Left ventricle myocardium inferior (tissue), 1 donor: Measurements from ENCODE around the gene CACNA1F. TPM values are rescaled to one million over a fixed set of nuclear protein-coding genes. Genes with fewer than 3 reads are reported as not detected.

Source experiments
- DNase-seq: peaks from one replicate; pipeline ENCODE4 v3.0.0-alpha.2; 2020
- H3K27ac ChIP-seq: fragments of 200-600 bp; replicated peaks from 2 replicates; pipeline ENCODE4 v1.8.0; 2021
- H3K27me3 ChIP-seq: fragments of 200-600 bp; 2 replicates; pipeline ENCODE4 v1.8.0; 2021; ENCODE audit warnings: low read depth
- H3K36me3 ChIP-seq: fragments of 200-600 bp; 2 replicates; pipeline ENCODE4 v1.8.0; 2021
- H3K4me1 ChIP-seq: fragments of 200-600 bp; 2 replicates; pipeline ENCODE4 v1.8.0; 2021
- H3K4me3 ChIP-seq: fragments of 200-600 bp; 2 replicates; pipeline ENCODE4 v1.8.0; 2021; ENCODE audit warnings: mild to moderate bottlenecking, moderate library complexity
- H3K9me3 ChIP-seq: fragments of 200-600 bp; replicated peaks from 2 replicates; pipeline ENCODE4 v1.8.0; 2021
- intact Hi-C: fragments of 100-400 bp; cut with micrococcal nuclease; formaldehyde crosslinking; loops from one replicate; pipeline ENCODE4 v1.11.0; 2022
- total RNA-seq: library from RNA; stranded (reverse); fragmentation: NEBNext Ultra II Directional; extraction: Animal tissue kit (Norgen Biotek cat#: 25700); gene quantifications from one replicate; pipeline ENCODE4 v1.2.1, GENCODE V29; 2021
- TF ChIP-seq, protein P1 (sequence below): fragments of 200-600 bp; IDR thresholded peaks from 2 replicates; pipeline ENCODE4 v1.8.0; 2021; ENCODE audit warnings: antibody characterized with exemption, mild to moderate bottlenecking, borderline replicate concordance
- donor health status: DM: no; HTN: yes; CAD: no; lungs with severe emphysema.

CACNA1F gene
- total RNA-seq, 1 donor from 2014 or later: 0.08 TPM

DNA sequence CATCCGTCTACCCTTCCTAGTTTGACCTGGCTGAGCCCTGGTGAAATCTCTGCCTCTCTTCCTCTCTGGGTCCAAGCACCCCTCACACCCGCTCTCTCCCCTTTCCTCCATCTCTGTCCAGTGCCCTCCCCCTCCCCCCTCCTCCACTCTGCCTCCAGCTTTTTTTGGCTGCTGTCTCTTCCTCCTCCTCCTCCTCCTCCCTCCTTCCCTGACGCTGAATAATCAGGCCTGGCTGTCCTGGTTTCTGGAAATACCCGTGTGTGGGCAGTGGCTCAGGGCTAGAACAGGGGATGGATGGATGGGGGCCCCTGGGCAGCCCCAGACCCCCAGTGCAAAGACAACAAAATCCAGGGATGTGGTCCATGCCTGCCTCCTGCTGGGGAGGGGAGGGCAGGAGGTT lies 28.4 kb downstream of the CACNA1F start:
- peaks cover 6% of the 10 kb centered on the region for H3K4me1 ChIP-seq
- H3K9me3 ChIP-seq: no peaks in the 10 kb centered on the region
- TF ChIP-seq, protein P1, sequence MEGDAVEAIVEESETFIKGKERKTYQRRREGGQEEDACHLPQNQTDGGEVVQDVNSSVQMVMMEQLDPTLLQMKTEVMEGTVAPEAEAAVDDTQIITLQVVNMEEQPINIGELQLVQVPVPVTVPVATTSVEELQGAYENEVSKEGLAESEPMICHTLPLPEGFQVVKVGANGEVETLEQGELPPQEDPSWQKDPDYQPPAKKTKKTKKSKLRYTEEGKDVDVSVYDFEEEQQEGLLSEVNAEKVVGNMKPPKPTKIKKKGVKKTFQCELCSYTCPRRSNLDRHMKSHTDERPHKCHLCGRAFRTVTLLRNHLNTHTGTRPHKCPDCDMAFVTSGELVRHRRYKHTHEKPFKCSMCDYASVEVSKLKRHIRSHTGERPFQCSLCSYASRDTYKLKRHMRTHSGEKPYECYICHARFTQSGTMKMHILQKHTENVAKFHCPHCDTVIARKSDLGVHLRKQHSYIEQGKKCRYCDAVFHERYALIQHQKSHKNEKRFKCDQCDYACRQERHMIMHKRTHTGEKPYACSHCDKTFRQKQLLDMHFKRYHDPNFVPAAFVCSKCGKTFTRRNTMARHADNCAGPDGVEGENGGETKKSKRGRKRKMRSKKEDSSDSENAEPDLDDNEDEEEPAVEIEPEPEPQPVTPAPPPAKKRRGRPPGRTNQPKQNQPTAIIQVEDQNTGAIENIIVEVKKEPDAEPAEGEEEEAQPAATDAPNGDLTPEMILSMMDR: no peak
- no peak overlapping the region for H3K27ac ChIP-seq
- intact Hi-C loops: no loop called here
- DNase-seq: no peak
- no peaks in the 10 kb centered on the region for H3K27me3 ChIP-seq
- no peak overlapping the region for H3K4me3 ChIP-seq
- no peaks in the 10 kb centered on the region for H3K36me3 ChIP-seq

DNA sequence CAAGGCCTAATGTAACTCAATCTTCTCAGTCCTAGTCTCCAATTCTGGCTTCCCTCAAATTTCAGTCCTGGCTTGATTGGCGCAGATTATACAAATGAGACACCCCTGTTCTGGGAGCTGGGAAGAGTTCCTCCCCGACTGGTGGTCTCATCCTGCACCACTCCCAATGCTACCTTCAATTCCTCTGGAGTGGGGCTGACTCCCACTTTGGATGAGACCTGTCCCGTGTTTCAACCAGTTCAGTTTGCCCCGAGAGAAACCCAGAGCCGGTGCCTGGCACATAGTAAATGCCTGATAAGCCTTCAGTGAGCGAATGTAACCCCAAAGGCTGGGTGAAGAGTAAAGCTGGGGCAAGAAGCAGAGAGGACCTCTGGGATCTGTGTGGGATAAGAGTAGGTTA lies 29.1 kb downstream of the CACNA1F start:
- H3K4me3 ChIP-seq: no peak overlapping the region
- H3K9me3 ChIP-seq: no peaks in the 10 kb centered on the region
- TF ChIP-seq, protein P1: no peak
- no peak for DNase-seq
- no peaks in the 10 kb centered on the region for H3K27me3 ChIP-seq
- H3K27ac ChIP-seq: no peak overlapping the region
- intact Hi-C loops: no loop called here
- no peaks in the 10 kb centered on the region for H3K36me3 ChIP-seq
- H3K4me1 ChIP-seq: peaks cover 8% of the 10 kb centered on the region

DNA sequence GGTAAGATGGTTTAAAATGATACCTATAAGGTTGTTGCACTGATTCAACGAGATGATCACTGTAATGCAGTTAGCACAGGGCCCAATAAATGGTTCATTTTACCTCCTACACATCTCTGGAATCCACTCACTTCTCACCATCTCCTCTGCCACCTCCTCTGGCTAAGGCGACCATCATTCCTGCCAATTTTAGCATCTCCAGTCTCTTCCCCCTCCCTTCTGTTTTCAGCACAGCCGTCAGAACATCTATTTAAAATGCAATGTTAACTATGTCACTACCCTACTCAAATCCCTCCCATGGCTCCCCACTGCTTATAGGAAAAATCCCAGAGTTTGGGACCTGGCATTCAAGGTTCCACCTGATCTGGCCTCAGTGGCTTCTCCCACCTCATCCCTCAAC lies 29.6 kb downstream of the CACNA1F start:
- Histone ChIP-seq H3K4me1 (peaks cover 8% of the 10 kb centered on the region), H3K27ac (no peak overlapping the region), H3K4me3 (no peak overlapping the region), H3K36me3 (no peaks in the 10 kb centered on the region), H3K9me3 (no peaks in the 10 kb centered on the region), H3K27me3 (no peaks in the 10 kb centered on the region)
- no peak for DNase-seq
- TF ChIP-seq, protein P1: no peak
- intact Hi-C loops: no loop called here

DNA sequence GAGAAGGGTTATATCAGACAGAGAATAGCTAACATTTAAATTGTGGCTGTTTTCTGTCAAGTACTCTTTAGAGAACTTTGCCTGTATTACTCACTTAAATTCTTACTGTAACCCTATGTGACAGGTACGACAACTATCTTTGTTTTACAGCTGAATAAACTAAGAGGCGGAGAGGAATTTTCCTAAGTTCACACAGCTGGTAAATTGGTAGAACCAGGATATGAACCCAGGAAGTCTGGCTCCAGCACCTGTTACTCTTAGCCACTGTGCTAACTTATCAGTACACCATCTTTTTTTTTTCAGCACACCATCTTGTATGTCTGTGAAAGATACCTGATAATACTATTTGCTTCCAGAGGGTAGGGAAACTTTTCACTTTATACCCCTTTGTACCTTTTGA lies 31.1 kb downstream of the CACNA1F start:
- intact Hi-C loops: no loop called here
- no peaks in the 10 kb centered on the region for H3K36me3 ChIP-seq

DNA sequence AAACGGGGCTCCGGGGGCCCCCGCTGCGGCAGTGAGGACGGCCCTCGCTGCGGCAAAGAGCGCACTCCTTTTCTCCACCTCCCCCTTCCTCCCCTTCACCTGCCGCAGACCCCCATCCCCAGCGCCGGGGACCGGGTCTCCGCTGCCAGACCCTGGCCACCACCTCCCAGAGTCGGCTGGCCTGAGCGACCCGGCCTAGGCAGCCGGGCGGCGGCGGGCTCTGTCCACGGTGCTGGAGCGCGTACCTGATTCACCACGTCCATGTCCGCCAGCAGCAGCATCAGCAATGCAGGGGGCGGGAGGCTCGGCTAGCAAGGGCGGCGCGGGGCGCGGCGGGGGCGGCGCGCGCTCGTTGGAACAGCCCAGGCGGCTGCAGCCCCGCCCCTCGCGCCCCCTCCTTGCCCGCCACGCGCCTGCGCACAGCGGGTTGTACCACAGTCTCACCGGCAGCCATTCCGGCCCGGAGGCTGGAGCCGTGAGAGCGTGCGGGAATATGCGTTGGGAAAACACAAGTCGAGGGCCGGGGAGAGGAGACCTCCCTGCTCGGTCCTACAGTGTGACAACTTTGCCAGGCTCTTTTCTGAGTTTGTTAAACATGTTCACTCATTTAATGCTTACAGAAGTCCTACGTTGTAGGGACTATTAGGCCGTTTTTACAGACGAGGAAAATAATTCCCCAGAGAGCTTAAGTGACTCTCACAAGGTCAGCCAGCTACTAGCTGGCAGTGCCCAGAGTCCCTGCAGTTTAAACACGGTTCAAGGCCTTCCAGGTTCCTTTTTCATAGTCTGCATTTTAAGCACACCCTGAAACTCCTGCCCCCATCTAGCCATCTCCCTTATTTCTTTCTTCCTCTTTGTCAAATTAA lies 33.0 kb downstream of the CACNA1F start, which contains the start of gene SYP:
TSS of gene SYP (minus strand) at position 288 of the 866 bp plus-strand sequence. CDS start at position 281, 7 bp downstream.
- H3K27ac ChIP-seq: peak within 1 kb of the TSS; percentile 81
- H3K4me3 ChIP-seq: peak within 1 kb of the TSS; percentile 60
- no peaks in the 10 kb centered on the region for H3K36me3 ChIP-seq
- H3K4me1 ChIP-seq: peaks cover 8% of the 10 kb centered on the region
- H3K27me3 ChIP-seq: no peaks in the 10 kb centered on the region
- peak; percentile 88 for DNase-seq
- intact Hi-C loops: no loop called here
- no peaks in the 10 kb centered on the region for H3K9me3 ChIP-seq
- TF ChIP-seq, protein P1: no peak

More for the DNA sequence above, 31.1 kb downstream of the CACNA1F start:
- no peak overlapping the region for H3K4me3 ChIP-seq
- DNase-seq: no peak
- H3K9me3 ChIP-seq: no peaks in the 10 kb centered on the region
- H3K27me3 ChIP-seq: no peaks in the 10 kb centered on the region
- TF ChIP-seq, protein P1: no peak
- no peak overlapping the region for H3K27ac ChIP-seq
- peaks cover 8% of the 10 kb centered on the region for H3K4me1 ChIP-seq
